GM19455 (cell line): ENCODE measurements around the gene TRDN.

ENCODE experiments used
- ATAC-seq: cut with Tn5 transposase; IDR thresholded peaks from one replicate; pipeline ENCODE4 v1.9.1; 2021; ENCODE audit not compliant: unreplicated experiment

TRDN gene

GRCh38 chr6:123189816-123190215 is 446.9 kb downstream of the TRDN start:
- ATAC-seq = no peak

GRCh38 chr6:123182998-123183397 is 453.8 kb downstream of the TRDN start:
- no peak for ATAC-seq

GRCh38 chr6:123176706-123177105 is 460.0 kb downstream of the TRDN start:
- ATAC-seq = no peak

- no peak for ATAC-seq
These were observed 465.2 kb downstream of the TRDN start for GRCh38 chr6:123171341-123172115.

GRCh38 chr6:123169774-123170095 is 467.0 kb downstream of the TRDN start:
- no peak for ATAC-seq

GRCh38 chr6:123168892-123169773 is 467.6 kb downstream of the TRDN start:
- ATAC-seq = no peak

GRCh38 chr6:123168466-123168865 is 468.3 kb downstream of the TRDN start:
- ATAC-seq = no peak
